HCT116 (cell line): Measurements from ENCODE around the gene KRT1. TPM values are rescaled to one million over a fixed set of nuclear protein-coding genes. Genes with fewer than 3 reads are reported as not detected.

Source experiments
- ATAC-seq: fragments of 200-7000 bp; cut with Tn5 transposase; 2 replicates; pipeline ENCODE4 v1.9.1; 2020; ENCODE audit warnings: mild to moderate bottlenecking, moderate library complexity
- BruUV-seq: library from RNA; stranded (reverse); fragments of 400-500 nt; replicated peaks from 2 replicates; lab custom pipeline; 2021; lab: Mats Ljungman, UMichigan
- CTCF ChIA-PET: fragments of 300-600 bp; sonication (Branson Sonifier 250); formaldehyde crosslinking; loops from one replicate; lab custom pipeline; 2021; ENCODE audit warnings: antibody characterized with exemption; lab: Charles Lee
- POLR2A ChIA-PET: fragments of 300-600, 350-600 bp; sonication (Branson Sonifier 250); formaldehyde crosslinking; loops from one replicate; lab custom pipeline; 2021; ENCODE audit warnings: antibody characterized with exemption; lab: Charles Lee
- RAD21 ChIA-PET, 2 experiments: fragments of 300-600 bp; sonication (Branson Sonifier 250); formaldehyde crosslinking; loops; one replicate each; lab custom pipeline; 2023; ENCODE audit warnings: low total read pairs in 2 of 2; ENCODE audit not compliant: uncharacterized antibody in 2 of 2, unreplicated experiment in 2 of 2, low non-redundant PET in 1 of 2; lab: Charles Lee
- DNase-seq: peaks from one replicate; pipeline ENCODE4 v3.0.0-alpha.2; 2010; ENCODE audit warnings: low read depth, low spot score
- H2AFZ ChIP-seq: fragments of 200-600 bp; shearing (Covaris generic), sonication (generic); 2 replicates; pipeline ENCODE4 v1.6.1; 2017; ENCODE audit warnings: low read depth, mixed run types, mixed read lengths, antibody characterized with exemption, low read length; ENCODE audit not compliant: poor library complexity, severe bottlenecking
- H3K27ac ChIP-seq: 2 replicates; pipeline ENCODE4 v1.5.1; 2012; ENCODE audit warnings: low read depth, low read length
- H3K27me3 ChIP-seq: fragments of 200-600 bp; sonication (generic); 2 replicates; pipeline ENCODE4 v1.6.1; 2016; ENCODE audit warnings: mixed run types, low read length, mixed read lengths; ENCODE audit not compliant: insufficient read depth
- H3K36me3 ChIP-seq, 2 experiments: fragments of 200-500 bp in 1 of 2; fragments of 200-600 bp in 1 of 2; sonication (Bioruptor generic) in 1 of 2; sonication (generic) in 1 of 2; 2 replicates each; pipeline versions ENCODE4 v1.5.1 to v1.6.1; 2014 to 2016; ENCODE audit warnings: low read length in 2 of 2, inconsistent platforms in 1 of 2, mixed read lengths in 1 of 2, mixed run types in 1 of 2; ENCODE audit not compliant: insufficient read depth in 2 of 2, control insufficient read depth in 1 of 2
- H3K4me1 ChIP-seq, 2 experiments: fragments of 200-600 bp in 1 of 2; sonication (generic) in 1 of 2; 2 replicates each; pipeline versions ENCODE4 v1.5.1 to v1.6.1; 2012 to 2017; ENCODE audit warnings: low read length in 2 of 2, inconsistent platforms in 1 of 2, mild to moderate bottlenecking in 1 of 2, mixed read lengths in 1 of 2, mixed run types in 1 of 2, moderate library complexity in 1 of 2; ENCODE audit not compliant: insufficient read depth in 2 of 2, control insufficient read depth in 1 of 2
- H3K4me2 ChIP-seq: fragments of 200-600 bp; sonication (generic); 2 replicates; pipeline ENCODE4 v1.6.1; 2017; ENCODE audit warnings: mixed run types, low read length, mixed read lengths
- H3K4me3 ChIP-seq, 2 experiments: fragments of 200-600 bp in 1 of 2; sonication (generic) in 1 of 2; replicated peaks in 1 of 2; 2 replicates each; pipeline ENCODE4 v1.5.1; 2011 to 2016; ENCODE audit warnings: low read length in 2 of 2, control low read depth in 1 of 2, low read depth in 1 of 2, mild to moderate bottlenecking in 1 of 2, mixed read lengths in 1 of 2, mixed run types in 1 of 2
- H3K79me2 ChIP-seq: fragments of 200-600 bp; sonication (generic); 2 replicates; pipeline ENCODE4 v1.6.1; 2017; ENCODE audit warnings: mild to moderate bottlenecking, mixed run types, low read length, moderate library complexity, mixed read lengths; ENCODE audit not compliant: insufficient read depth
- H3K9ac ChIP-seq: fragments of 200-600 bp; sonication (generic); 2 replicates; pipeline ENCODE4 v1.6.1; 2016; ENCODE audit warnings: low read length, mixed read lengths
- H3K9me2 ChIP-seq: fragments of 200-600 bp; sonication (generic), shearing (Covaris generic); 2 replicates; pipeline ENCODE4 v1.6.1; 2017; ENCODE audit warnings: mixed run types, mild to moderate bottlenecking, moderate library complexity; ENCODE audit not compliant: insufficient read depth
- H3K9me3 ChIP-seq, 2 experiments: fragments of 200-500 bp in 1 of 2; fragments of 200-600 bp in 1 of 2; sonication (Bioruptor generic) in 1 of 2; sonication (generic) in 1 of 2; 2 replicates each; pipeline ENCODE4 v1.6.1; 2014 to 2017; ENCODE audit warnings: low read length in 2 of 2, mixed read lengths in 2 of 2, inconsistent platforms in 1 of 2, low read depth in 1 of 2, mild to moderate bottlenecking in 1 of 2, mixed run types in 1 of 2, moderate library complexity in 1 of 2; ENCODE audit not compliant: control insufficient read depth in 1 of 2, insufficient read depth in 1 of 2
- H4K20me1 ChIP-seq: fragments of 200-600 bp; sonication (generic), shearing (Covaris generic); 2 replicates; pipeline ENCODE4 v1.6.1; 2017; ENCODE audit warnings: mixed run types, mild to moderate bottlenecking, moderate library complexity; ENCODE audit not compliant: insufficient read depth
- CTCF ChIP-seq, 3 experiments: fragments of 200-600 bp in 1 of 3; sonication (generic) in 1 of 3; IDR thresholded peaks in 2 of 3; conservative IDR thresholded peaks in 1 of 3; 2 replicates each; pipeline ENCODE4 v1.5.1; 2012 to 2017; ENCODE audit warnings: low read depth in 2 of 3, low read length in 2 of 3, antibody characterized with exemption in 1 of 3, borderline replicate concordance in 1 of 3, control low read depth in 1 of 3, mild to moderate bottlenecking in 1 of 3, mixed read lengths in 1 of 3, mixed run types in 1 of 3, moderate library complexity in 1 of 3; ENCODE audit not compliant: insufficient read depth in 1 of 3
- EZH2phosphoT487 ChIP-seq: fragments of 200-600 bp; IDR thresholded peaks from 2 replicates; pipeline ENCODE4 v1.6.1; 2018; ENCODE audit warnings: antibody characterized with exemption, borderline replicate concordance
- JUND ChIP-seq: IDR thresholded peaks from 2 replicates; pipeline ENCODE4 v1.6.1; 2012
- POLR2AphosphoS5 ChIP-seq: IDR thresholded peaks from 2 replicates; pipeline ENCODE4 v1.6.1; 2011; ENCODE audit warnings: mild to moderate bottlenecking, low read depth, low read length, moderate library complexity
- RAD21 ChIP-seq: IDR thresholded peaks from 2 replicates; pipeline ENCODE4 v1.6.1; 2012; ENCODE audit warnings: low read depth, mild to moderate bottlenecking
- SP1 ChIP-seq: IDR thresholded peaks from 2 replicates; pipeline ENCODE4 v1.6.1; 2012; ENCODE audit warnings: low read depth
- ZBTB33 ChIP-seq: IDR thresholded peaks from 2 replicates; pipeline ENCODE4 v1.6.1; 2011; ENCODE audit warnings: mild to moderate bottlenecking, low read length, moderate library complexity; ENCODE audit not compliant: insufficient replicate concordance; ENCODE audit errors: extremely low read depth
- ZNF274 ChIP-seq: fragments of 200-500 bp; sonication (Bioruptor generic); IDR thresholded peaks from 2 replicates; pipeline ENCODE4 v1.6.1; 2014; ENCODE audit warnings: mild to moderate bottlenecking, low read depth, low read length, inconsistent platforms
- intact Hi-C: fragments of 100-400 bp; cut with micrococcal nuclease; formaldehyde crosslinking; loops from 2 replicates; pipeline ENCODE4 v1.10.0; 2022
- total RNA-seq: library from RNA; stranded (reverse); gene quantifications from one replicate; pipeline ENCODE4 v1.2.1, GENCODE V29; 2021; ENCODE audit not compliant: unreplicated experiment

Gene KRT1
- total RNA-seq, 1 experiment from 2014 or later: 0.20 TPM

GRCh38 chr12:52666471-52666870 is 13.7 kb downstream of the KRT1 start:
- CTCF ChIA-PET: interaction anchor here (0.9 to 2.0 kb wide), 6 partner anchors 10 to 271 kb away, joined by 4 to 10 read pairs (median 6); no protein-coding TSS in a partner anchor
- RAD21 ChIA-PET: no interaction called here
- Histone ChIP-seq H3K4me1 (peaks cover 0 to 7% of the 10 kb centered on the region in 2 experiments; a peak in 1 of 4 replicates), H4K20me1 (no peaks in the 10 kb centered on the region), H3K9me3 (no peaks in the 10 kb centered on the region)
- BruUV-seq: no TSS peak
- TF ChIP-seq EZH2phosphoT487 (no peak), RAD21 (no peak), SP1 (no peak), JUND (no peak), POLR2AphosphoS5 (no peak), ZBTB33 (no peak), CTCF (IDR thresholded peaks at IDR 0.05 in 2 of 3, conservative IDR thresholded peaks at IDR 0.05 in 1 of 3; ENCODE audit: borderline replicate concordance in 1 of 3, insufficient read depth in 1 of 3, low read depth in 2 of 3, low read length in 2 of 3) (no peak), ZNF274 (no peak)
- TF ChIP-seq, all 23 proteins: peak for 0
- no peaks in the 10 kb centered on the region for H3K79me2 ChIP-seq
- H3K27ac ChIP-seq: no peak overlapping the region
- no peaks in the 10 kb centered on the region for H3K9me2 ChIP-seq
- ATAC-seq (no peak), DNase-seq (no peak)
- H3K9ac ChIP-seq: no peak overlapping the region
- H3K36me3 ChIP-seq: no peaks in the 10 kb centered on the region
- H3K4me2 ChIP-seq: no peak overlapping the region
- no peak overlapping the region for H2AFZ ChIP-seq
- POLR2A ChIA-PET: no interaction called here
- no peaks in the 10 kb centered on the region for H3K27me3 ChIP-seq
- intact Hi-C loops: loop anchor here (2.0 kb wide), 1 partner anchor 204 kb away; no protein-coding TSS in a partner anchor
- no peak overlapping the region for H3K4me3 ChIP-seq
